DMS79 treated with DMSO at 0.1 percent for 48 hours (cell line): Measurements from ENCODE around the gene MPDZ.

ENCODE experiments used
- DNase-seq: peaks from one replicate; lab custom pipeline; 2025; lab: John Stamatoyannopoulos, UW

MPDZ gene

DNA sequence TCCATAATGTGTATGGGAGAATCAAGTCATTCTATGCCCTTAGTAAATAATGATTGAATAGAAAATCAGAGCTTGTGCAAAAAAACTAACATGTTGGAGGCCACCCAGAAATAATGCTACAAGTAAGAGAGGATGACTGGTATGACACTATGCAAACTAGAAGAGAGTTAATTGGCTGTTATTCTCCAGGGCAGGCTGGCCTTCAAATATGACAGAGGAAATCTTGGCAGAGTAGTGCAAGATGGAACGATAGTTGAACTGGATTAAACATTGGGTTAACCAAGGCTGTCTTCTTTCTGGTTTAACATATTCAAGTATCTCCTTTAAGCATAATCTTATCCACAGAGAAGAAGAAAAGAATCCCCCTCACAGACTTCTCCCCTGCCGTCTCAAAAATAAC, 196.1 kb downstream of the MPDZ start:
- DNase-seq, result no peak

DNA sequence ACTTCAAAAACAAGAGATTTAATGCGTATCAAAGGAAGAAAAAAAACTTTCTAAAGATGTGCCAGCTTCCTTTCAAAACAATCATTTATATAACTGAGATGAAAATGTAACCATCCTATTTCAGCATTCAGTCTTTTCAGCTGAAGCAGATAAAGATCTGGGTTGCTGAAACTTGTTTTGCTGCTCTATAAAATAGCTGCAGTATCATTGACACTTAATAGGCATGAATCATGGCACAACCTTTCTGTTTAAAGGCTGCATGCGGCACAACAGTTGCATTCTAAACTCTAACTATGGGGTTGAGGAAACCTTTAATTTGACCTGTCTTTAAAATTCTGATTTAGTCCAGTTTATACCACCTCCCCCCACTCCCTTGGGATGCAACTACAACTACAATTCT, 196.7 kb downstream of the MPDZ start:
- no peak for DNase-seq

DNA sequence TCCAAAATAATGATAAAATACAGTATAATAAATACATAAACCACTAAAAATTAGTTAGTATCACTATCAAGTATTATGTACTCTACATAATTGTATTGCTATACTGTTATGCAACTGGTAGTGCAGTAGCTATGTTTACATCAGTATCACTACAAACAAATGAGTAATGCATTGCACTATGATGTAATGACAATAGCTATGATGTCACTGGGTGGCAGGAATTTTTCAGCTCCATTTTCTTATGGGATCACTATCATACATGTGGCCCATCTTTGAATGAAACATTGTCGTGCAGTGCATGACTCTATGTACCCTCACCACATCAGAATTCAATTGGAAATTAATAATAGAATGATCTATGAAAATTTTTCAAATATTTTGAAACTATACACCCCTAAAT, 201.3 kb downstream of the MPDZ start:
- DNase-seq, result no peak

DNA sequence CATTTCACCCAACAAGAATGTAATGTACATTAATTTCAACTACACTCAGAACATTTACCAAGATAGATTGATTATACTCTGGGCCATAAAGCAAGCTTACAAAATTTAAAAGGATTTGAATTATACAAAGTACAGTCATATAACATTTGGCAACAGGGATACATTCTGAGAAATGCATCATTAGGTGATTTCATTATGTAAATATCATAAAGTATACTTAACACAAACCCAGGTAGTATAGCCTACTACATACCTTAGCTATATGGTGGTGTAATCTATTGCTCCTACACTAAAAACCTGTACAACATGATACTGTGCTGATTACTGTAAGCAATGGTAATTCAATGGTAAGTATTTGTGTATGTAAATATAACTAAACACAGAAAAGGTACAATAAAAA, 202.9 kb downstream of the MPDZ start:
- DNase-seq, result no peak

DNA sequence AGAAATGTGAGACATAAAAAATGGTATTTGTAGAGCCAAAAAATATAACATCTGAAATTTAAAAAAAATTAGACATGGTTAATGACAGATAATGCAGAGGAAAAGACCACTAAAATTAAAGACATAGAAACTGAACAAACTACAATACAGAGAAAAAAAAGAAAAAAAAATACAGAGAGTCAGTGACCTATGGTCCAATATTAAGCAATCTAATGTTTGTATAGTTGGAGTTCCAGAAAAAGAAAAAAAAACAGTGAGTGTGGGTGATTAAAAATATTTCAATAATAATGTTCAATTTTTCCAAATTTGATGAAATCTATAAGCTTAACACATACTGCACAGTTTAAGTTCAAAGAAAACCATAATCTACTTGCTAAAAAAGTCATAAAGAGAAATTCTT, 207.6 kb downstream of the MPDZ start:
- no peak for DNase-seq

DNA sequence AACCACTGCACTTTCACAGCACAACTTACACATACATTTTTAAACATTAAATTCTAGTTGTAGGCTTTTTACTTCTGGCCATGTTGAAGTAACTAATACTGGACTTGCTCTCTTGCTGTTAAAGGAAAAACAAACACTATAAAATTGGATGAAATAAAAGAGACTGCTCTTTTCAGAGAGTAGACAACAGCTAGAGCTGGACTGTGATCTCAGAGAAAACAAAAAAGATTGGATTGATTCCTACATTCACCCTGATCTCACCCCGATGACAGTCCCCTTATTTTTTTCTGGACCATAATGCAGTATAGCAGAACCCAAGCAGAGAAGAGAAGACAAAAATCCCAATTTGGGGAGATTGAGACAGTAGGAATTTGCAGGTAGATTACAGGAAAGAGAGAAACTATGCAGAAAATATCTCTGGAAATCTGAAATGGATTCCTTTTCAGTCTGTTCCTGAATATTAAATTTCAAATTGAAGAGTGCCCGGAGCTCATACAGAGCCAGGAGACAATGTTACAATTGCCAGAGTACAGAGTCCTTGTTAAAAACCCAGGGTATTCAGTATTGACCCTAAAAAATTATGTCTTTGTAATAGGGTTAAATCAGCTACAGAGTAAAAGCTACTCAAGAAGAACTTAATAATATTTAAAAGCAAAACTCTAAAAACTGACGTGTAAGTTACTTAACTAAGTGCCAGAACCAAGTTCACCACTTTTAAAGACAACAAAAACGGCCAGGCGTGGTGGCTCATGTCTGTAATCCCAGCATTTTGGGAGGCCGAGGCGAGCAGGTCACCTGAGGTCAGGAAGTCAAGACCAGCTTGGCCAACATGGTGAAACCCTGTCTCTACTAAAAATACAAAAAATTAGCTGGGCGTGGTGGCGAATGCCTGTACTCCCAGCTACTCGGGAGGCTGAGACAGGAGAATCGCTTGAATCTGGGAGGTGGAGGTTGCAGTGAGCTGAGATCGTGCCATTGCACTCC, 208.6 kb downstream of the MPDZ start:
- DNase-seq, result no peak

DNA sequence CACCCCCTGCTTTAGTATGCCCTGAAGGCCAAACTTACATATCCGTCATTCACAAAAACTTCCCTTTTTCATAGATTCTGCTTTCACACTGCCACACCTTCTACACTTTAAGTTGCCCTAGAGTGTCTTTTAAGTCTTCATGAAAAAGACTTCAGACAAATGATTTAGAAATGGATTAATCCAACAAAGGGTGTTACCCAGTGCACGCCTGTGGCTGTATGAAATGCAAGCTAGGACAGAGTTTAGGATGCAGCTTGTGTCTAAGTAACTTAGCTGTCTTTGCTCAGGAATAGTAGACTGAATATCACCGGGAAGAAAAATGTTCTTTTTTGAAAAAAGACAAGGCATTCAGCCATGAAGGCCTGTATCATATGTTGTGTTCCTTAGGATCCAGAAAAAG, 210.0 kb downstream of the MPDZ start:
- DNase-seq, result no peak

DNA sequence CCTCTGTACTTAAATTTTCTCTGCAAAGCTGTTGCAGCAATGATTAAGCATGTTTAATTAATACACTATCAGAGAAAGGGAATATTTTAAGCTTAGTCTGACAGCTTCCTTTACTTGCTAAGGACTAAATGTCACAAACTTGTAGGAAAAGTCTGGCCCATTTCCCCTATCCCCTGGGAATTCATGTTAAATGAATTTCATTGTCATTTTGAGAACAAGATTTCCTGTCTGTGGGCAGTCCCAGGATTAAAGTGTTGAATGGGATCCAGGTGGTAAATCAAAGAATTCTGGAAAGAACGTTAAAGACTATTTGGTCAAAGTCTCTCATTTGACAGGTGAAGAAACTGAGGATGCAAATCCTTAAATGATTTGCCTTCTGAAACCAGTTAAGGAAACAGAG, 214.8 kb downstream of the MPDZ start:
- no peak for DNase-seq

DNA sequence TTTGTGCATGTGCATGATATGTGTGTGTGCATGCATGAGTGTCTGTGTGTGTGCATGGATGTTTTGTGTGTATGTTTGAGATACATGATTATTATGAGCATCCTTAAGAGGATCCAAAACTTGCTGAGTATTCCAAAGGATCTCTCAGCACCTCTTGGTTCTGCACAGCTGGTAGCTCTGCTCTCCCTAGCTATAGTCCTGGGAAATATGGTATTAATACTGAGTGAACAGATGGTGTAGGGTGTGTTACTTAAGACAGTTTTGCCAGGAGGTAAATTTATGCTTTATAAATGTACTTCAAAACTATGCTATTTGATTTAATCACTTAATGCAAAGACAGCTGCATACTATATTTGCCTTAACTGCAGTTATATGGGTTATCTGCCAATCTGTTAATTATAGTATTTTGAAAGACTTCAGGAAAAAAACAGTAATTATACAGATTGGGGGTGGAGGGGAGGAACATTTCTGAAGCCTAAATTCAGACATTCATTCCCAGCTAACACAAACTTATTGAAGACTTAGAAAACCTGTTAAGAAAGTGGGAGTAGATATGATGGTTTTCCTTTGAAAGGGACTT, 215.5 kb downstream of the MPDZ start:
- no peak for DNase-seq

DNA sequence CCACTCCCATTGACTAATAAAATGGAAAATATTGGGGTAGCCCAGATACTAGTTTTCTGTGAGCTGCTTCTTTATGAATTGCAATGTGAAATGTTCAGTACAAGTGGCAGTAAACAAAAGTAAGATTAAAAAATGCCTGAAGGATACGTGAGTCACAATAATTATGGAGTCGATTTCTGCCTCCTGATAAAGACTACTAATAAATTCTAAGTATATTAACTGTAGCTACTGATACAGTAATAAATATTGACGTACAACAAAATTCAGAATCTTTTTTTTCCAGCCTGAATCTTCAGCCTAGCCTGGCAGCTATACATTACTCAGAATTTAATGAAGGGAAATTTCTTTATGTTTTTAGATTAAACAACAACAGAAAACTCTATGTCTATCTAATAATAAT, 218.1 kb downstream of the MPDZ start:
- no peak for DNase-seq
